ENCODE measurements around the gene DDAH1.

DDAH1 gene

GRCh38 chr1:85495556-85495955 is 30.6 kb upstream of the DDAH1 start:
- H3K9me3 ChIP-seq (ENCODE audit: control insufficient read depth, insufficient read depth, low read length) = no peaks in the 10 kb centered on the region
- H3K27ac ChIP-seq (ENCODE audit: low read depth, low read length) = no peak overlapping the region
- no peaks in the 10 kb centered on the region for H3K36me3 ChIP-seq (ENCODE audit: control insufficient read depth, low read length)
- no peaks in the 10 kb centered on the region for H3K4me1 ChIP-seq (ENCODE audit: control insufficient read depth, low read length)
- no peaks in the 10 kb centered on the region for H3K27me3 ChIP-seq (ENCODE audit: control insufficient read depth, low read length)
- H3K4me2 ChIP-seq (ENCODE audit: low read length) = no peak overlapping the region
- no peaks in the 10 kb centered on the region for H3F3A ChIP-seq (ENCODE audit: control insufficient read depth, insufficient read depth)
- no peaks in the 10 kb centered on the region for H4K20me1 ChIP-seq (ENCODE audit: control insufficient read depth, insufficient read depth, low read depth, low read length)
- no peaks in the 10 kb centered on the region for H3K79me2 ChIP-seq (ENCODE audit: control insufficient read depth, low read length)
- TF ChIP-seq EZH2phosphoT487 (IDR thresholded peaks at IDR 0.05; ENCODE audit: borderline replicate concordance, low read length) (no peak), CTCF (IDR thresholded peaks at IDR 0.05; ENCODE audit: low read depth, low read length, poor library complexity, severe bottlenecking) (no peak)
- no peaks in the 10 kb centered on the region for H3K9me2 ChIP-seq (replicated peaks; ENCODE audit: control insufficient read depth, low read length)
- no peak overlapping the region for H3K4me3 ChIP-seq (ENCODE audit: low read length)

- H3K4me1 ChIP-seq (ENCODE audit: control insufficient read depth, low read length) = no peaks in the 10 kb centered on the region
- H3K79me2 ChIP-seq (ENCODE audit: control insufficient read depth, low read length) = no peaks in the 10 kb centered on the region
- no peaks in the 10 kb centered on the region for H4K20me1 ChIP-seq (ENCODE audit: control insufficient read depth, insufficient read depth, low read depth, low read length)
- H3K9me3 ChIP-seq (ENCODE audit: control insufficient read depth, insufficient read depth, low read length) = no peaks in the 10 kb centered on the region
- no peaks in the 10 kb centered on the region for H3K9me2 ChIP-seq (replicated peaks; ENCODE audit: control insufficient read depth, low read length)
- TF ChIP-seq CTCF (IDR thresholded peaks at IDR 0.05; ENCODE audit: low read depth, low read length, poor library complexity, severe bottlenecking) (no peak), EZH2phosphoT487 (IDR thresholded peaks at IDR 0.05; ENCODE audit: borderline replicate concordance, low read length) (no peak)
- no peaks in the 10 kb centered on the region for H3F3A ChIP-seq (ENCODE audit: control insufficient read depth, insufficient read depth)
- no peaks in the 10 kb centered on the region for H3K27me3 ChIP-seq (ENCODE audit: control insufficient read depth, low read length)
- H3K27ac ChIP-seq (ENCODE audit: low read depth, low read length) = no peak overlapping the region
- no peak overlapping the region for H3K4me3 ChIP-seq (ENCODE audit: low read length)
- H3K4me2 ChIP-seq (ENCODE audit: low read length) = no peak overlapping the region
- no peaks in the 10 kb centered on the region for H3K36me3 ChIP-seq (ENCODE audit: control insufficient read depth, low read length)
Observed at GRCh38 chr1:85494904-85495266, 29.9 kb upstream of the DDAH1 start.

- Histone ChIP-seq H3K9me2 (replicated peaks; ENCODE audit: control insufficient read depth, low read length) (no peaks in the 10 kb centered on the region), H3K4me3 (ENCODE audit: low read length) (no peak overlapping the region), H3K9me3 (ENCODE audit: control insufficient read depth, insufficient read depth, low read length) (no peaks in the 10 kb centered on the region), H3K27me3 (ENCODE audit: control insufficient read depth, low read length) (no peaks in the 10 kb centered on the region), H3K27ac (ENCODE audit: low read depth, low read length) (no peak overlapping the region), H3K36me3 (ENCODE audit: control insufficient read depth, low read length) (no peaks in the 10 kb centered on the region), H3F3A (ENCODE audit: control insufficient read depth, insufficient read depth) (no peaks in the 10 kb centered on the region), H3K4me1 (ENCODE audit: control insufficient read depth, low read length) (no peaks in the 10 kb centered on the region), H3K79me2 (ENCODE audit: control insufficient read depth, low read length) (no peaks in the 10 kb centered on the region), H4K20me1 (ENCODE audit: control insufficient read depth, insufficient read depth, low read depth, low read length) (no peaks in the 10 kb centered on the region), H3K4me2 (ENCODE audit: low read length) (no peak overlapping the region)
- TF ChIP-seq EZH2phosphoT487 (IDR thresholded peaks at IDR 0.05; ENCODE audit: borderline replicate concordance, low read length) = no peak
Observed at GRCh38 chr1:85494074-85494903, 29.3 kb upstream of the DDAH1 start.

GRCh38 chr1:85490270-85490985 is 25.5 kb upstream of the DDAH1 start:
- Histone ChIP-seq H3K4me3 (ENCODE audit: low read length) (no peak overlapping the region), H4K20me1 (ENCODE audit: control insufficient read depth, insufficient read depth, low read depth, low read length) (no peaks in the 10 kb centered on the region), H3K4me1 (ENCODE audit: control insufficient read depth, low read length) (no peaks in the 10 kb centered on the region), H3K27me3 (ENCODE audit: control insufficient read depth, low read length) (no peaks in the 10 kb centered on the region), H3K27ac (ENCODE audit: low read depth, low read length) (no peak overlapping the region), H3K79me2 (ENCODE audit: control insufficient read depth, low read length) (no peaks in the 10 kb centered on the region), H3K9me3 (ENCODE audit: control insufficient read depth, insufficient read depth, low read length) (no peaks in the 10 kb centered on the region), H3K4me2 (ENCODE audit: low read length) (no peak overlapping the region), H3K36me3 (ENCODE audit: control insufficient read depth, low read length) (no peaks in the 10 kb centered on the region), H3F3A (ENCODE audit: control insufficient read depth, insufficient read depth) (no peaks in the 10 kb centered on the region), H3K9me2 (replicated peaks; ENCODE audit: control insufficient read depth, low read length) (no peaks in the 10 kb centered on the region)
- TF ChIP-seq CTCF (IDR thresholded peaks at IDR 0.05; ENCODE audit: low read depth, low read length, poor library complexity, severe bottlenecking) = no peak
- TF ChIP-seq EZH2phosphoT487 (IDR thresholded peaks at IDR 0.05; ENCODE audit: borderline replicate concordance, low read length) = no peak
